Panc1 (cell line): ENCODE results near the gene AGPS. TPM values are rescaled to one million over a fixed set of nuclear protein-coding genes. Genes with fewer than 3 reads are reported as not detected.

Experiments used
- ATAC-seq: fragments of 200-7000 bp; cut with Tn5 transposase; 2 replicates; pipeline ENCODE4 v1.9.1; 2020; ENCODE audit warnings: mild to moderate bottlenecking, moderate library complexity
- BruUV-seq: library from RNA; stranded (reverse); fragments of 400-500 nt; replicated peaks from 2 replicates; lab custom pipeline; 2021; lab: Mats Ljungman, UMichigan
- CTCF ChIA-PET: fragments of 300-600 bp; sonication (Branson Sonifier 250); formaldehyde crosslinking; loops from one replicate; lab custom pipeline; 2022; ENCODE audit warnings: antibody characterized with exemption; lab: Charles Lee
- POLR2A ChIA-PET: fragments of 300-600 bp; sonication (Branson Sonifier 250); formaldehyde crosslinking; loops from one replicate; lab custom pipeline; 2022; ENCODE audit warnings: antibody characterized with exemption; lab: Charles Lee
- DNase-seq: peaks from one replicate; pipeline ENCODE4 v3.0.0-alpha.2; 2010; ENCODE audit warnings: low read depth, low spot score
- H3K27ac ChIP-seq: 2 replicates; pipeline ENCODE4 v1.5.1; 2011; ENCODE audit warnings: mild to moderate bottlenecking, low read length, inconsistent platforms
- H3K27me3 ChIP-seq: fragments of 200-500 bp; sonication (Bioruptor generic); 2 replicates; pipeline ENCODE4 v1.6.0; 2014; ENCODE audit warnings: low read length, inconsistent platforms; ENCODE audit not compliant: control insufficient read depth, insufficient read depth
- H3K36me3 ChIP-seq: fragments of 200-500 bp; sonication (Bioruptor generic); 2 replicates; pipeline ENCODE4 v1.5.1; 2014; ENCODE audit warnings: inconsistent platforms, mild to moderate bottlenecking, low read length, moderate library complexity; ENCODE audit not compliant: control insufficient read depth, insufficient read depth
- H3K4me1 ChIP-seq: 2 replicates; pipeline ENCODE4 v1.5.1; 2011; ENCODE audit warnings: inconsistent platforms, mild to moderate bottlenecking, low read length, moderate library complexity; ENCODE audit not compliant: control insufficient read depth, insufficient read depth
- H3K4me3 ChIP-seq, 2 experiments: 2 replicates each; pipeline ENCODE4 v1.5.1; 2011 to 2012; ENCODE audit warnings: low read depth in 2 of 2, low read length in 2 of 2, mild to moderate bottlenecking in 2 of 2, inconsistent platforms in 1 of 2, moderate library complexity in 1 of 2
- H3K9me3 ChIP-seq: fragments of 200-500 bp; sonication (Bioruptor generic); 2 replicates; pipeline ENCODE4 v1.5.1; 2014; ENCODE audit warnings: low read depth, mild to moderate bottlenecking, inconsistent platforms, low read length, moderate library complexity; ENCODE audit not compliant: control insufficient read depth, insufficient read depth
- CTCF ChIP-seq: fragments of 450-650 bp; IDR thresholded peaks from 2 replicates; pipeline ENCODE4 v1.5.1; 2017; ENCODE audit warnings: mild to moderate bottlenecking
- POLR2AphosphoS5 ChIP-seq: IDR thresholded peaks from 2 replicates; pipeline ENCODE4 v1.6.1; 2012; ENCODE audit warnings: mild to moderate bottlenecking, low read depth, low read length, moderate library complexity
- REST ChIP-seq, 2 experiments: IDR thresholded peaks; 2 replicates each; pipeline ENCODE4 v1.6.1; 2011 to 2012; ENCODE audit warnings: low read depth in 2 of 2, control low read depth in 1 of 2, low read length in 1 of 2, mild to moderate bottlenecking in 1 of 2, moderate library complexity in 1 of 2; ENCODE audit not compliant: insufficient read depth in 1 of 2
- SIN3A ChIP-seq: IDR thresholded peaks from 2 replicates; pipeline ENCODE4 v1.6.1; 2012; ENCODE audit warnings: low read depth, mild to moderate bottlenecking, low read length, moderate library complexity, borderline replicate concordance; ENCODE audit not compliant: insufficient read depth
- TCF7L2 ChIP-seq: IDR thresholded peaks from 2 replicates; pipeline ENCODE4 v1.6.1; 2011; ENCODE audit warnings: mild to moderate bottlenecking, low read depth, low read length, inconsistent platforms
- in situ Hi-C: cut with HindIII; loops from 2 replicates; pipeline ENCODE4 v1.10.0; 2016; ENCODE audit warnings: low sequenced_read_pairs, low pct_unique_long_range_greater_than_20kb
- intact Hi-C: fragments of 100-400 bp; cut with micrococcal nuclease; formaldehyde crosslinking; loops from one replicate; pipeline ENCODE4 v1.10.0; 2022; ENCODE audit not compliant: unreplicated experiment
- total RNA-seq: library from RNA; stranded (reverse); gene quantifications from one replicate; pipeline ENCODE4 v1.2.1, GENCODE V29; 2021; ENCODE audit not compliant: unreplicated experiment

The AGPS gene
- total RNA-seq, 1 experiment from 2014 or later = 68.7 TPM

DNA sequence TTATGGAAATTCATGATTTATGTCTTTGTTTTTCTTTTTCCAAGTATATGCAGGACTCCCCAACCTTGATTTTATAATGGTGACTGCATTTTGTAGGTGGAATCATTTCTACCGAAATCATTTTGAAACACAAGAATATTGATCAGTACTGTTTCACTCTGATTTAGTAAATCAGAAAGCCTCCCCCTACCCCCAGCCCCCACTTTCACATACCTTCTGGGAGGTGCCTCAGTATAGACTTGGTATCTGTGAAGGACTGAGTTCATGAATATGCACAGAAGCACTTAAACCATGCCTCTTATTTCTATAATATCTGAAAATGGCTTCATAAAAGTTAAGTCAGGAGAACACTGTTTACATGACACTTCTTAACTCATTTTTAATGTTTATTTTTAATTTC, 147.7 kb downstream of the AGPS start:
- intact Hi-C loops = no loop called here
- Histone ChIP-seq H3K36me3 (no peaks in the 10 kb centered on the region; the same call in none of the 2 replicates), H3K27me3 (no peaks in the 10 kb centered on the region), H3K4me3 (no peak overlapping the region), H3K9me3 (no peaks in the 10 kb centered on the region), H3K4me1 (no peaks in the 10 kb centered on the region), H3K27ac (no peak overlapping the region)
- ChIA-PET CTCF (no interaction called here), POLR2A (no interaction called here)
- ATAC-seq (no peak), DNase-seq (no peak)
- no peak for TF ChIP-seq SIN3A
- TF ChIP-seq POLR2AphosphoS5 = no peak
- no peak for TF ChIP-seq REST (IDR thresholded peaks at IDR 0.05; ENCODE audit: insufficient read depth in 1 of 2, low read depth in 2 of 2, low read length in 1 of 2)
- no peak for TF ChIP-seq TCF7L2
- TF ChIP-seq CTCF = no peak
- in situ Hi-C loops = no loop called here
- no TSS peak for BruUV-seq

- no peak overlapping the region for H3K27ac ChIP-seq
- no peaks in the 10 kb centered on the region; the same call in none of the 2 replicates for H3K36me3 ChIP-seq
- H3K9me3 ChIP-seq = no peaks in the 10 kb centered on the region
- TF ChIP-seq REST (IDR thresholded peaks at IDR 0.05; ENCODE audit: insufficient read depth in 1 of 2, low read depth in 2 of 2, low read length in 1 of 2) (no peak), TCF7L2 (no peak), POLR2AphosphoS5 (no peak), CTCF (no peak), SIN3A (no peak)
- DNase-seq (no peak), ATAC-seq (no peak)
- intact Hi-C loops = no loop called here
- no peaks in the 10 kb centered on the region for H3K4me1 ChIP-seq
- H3K27me3 ChIP-seq = no peaks in the 10 kb centered on the region
- POLR2A ChIA-PET = no interaction called here
- H3K4me3 ChIP-seq = no peak overlapping the region
- CTCF ChIA-PET = no interaction called here
- in situ Hi-C loops = no loop called here
- BruUV-seq = no TSS peak
Measured at GRCh38 chr2:177541258-177541991, 148.9 kb downstream of the AGPS start.
